AG04449 (cell line): ENCODE measurements around the gene BTN2A1.
"Not testable (repeated sequence)": the region's sequence is repeated elsewhere in the genome, so short reads cannot be mapped to it uniquely, and the experiment has no call there.

Source experiments
- CTCF ChIA-PET: fragments of 350-600 bp; formaldehyde crosslinking; extraction: SDS; loops from one replicate; lab custom pipeline; 2021; ENCODE audit warnings: antibody characterized with exemption; lab: Yijun Ruan, JAX
- POLR2A ChIA-PET: fragments of 400-600, 350-600 bp; formaldehyde crosslinking; extraction: SDS; loops from one replicate; lab custom pipeline; 2020; ENCODE audit warnings: antibody characterized with exemption, inconsistent platforms; lab: Yijun Ruan, JAX
- DNase-seq: peaks from one replicate; pipeline ENCODE4 v3.0.0-alpha.2; 2010; ENCODE audit warnings: low read depth, low spot score
- H3K4me3 ChIP-seq: 2 replicates; pipeline ENCODE4 v1.5.1; 2011; ENCODE audit warnings: low read depth, mild to moderate bottlenecking, control low read depth, low read length
- TF ChIP-seq, protein P1 (sequence below): IDR thresholded peaks from one replicate; pipeline ENCODE4 v1.5.1; 2011; ENCODE audit warnings: mild to moderate bottlenecking, moderate library complexity, low read length, control low read depth, inconsistent platforms; ENCODE audit not compliant: insufficient read depth; ENCODE audit errors: missing control alignments

Gene BTN2A1

DNA sequence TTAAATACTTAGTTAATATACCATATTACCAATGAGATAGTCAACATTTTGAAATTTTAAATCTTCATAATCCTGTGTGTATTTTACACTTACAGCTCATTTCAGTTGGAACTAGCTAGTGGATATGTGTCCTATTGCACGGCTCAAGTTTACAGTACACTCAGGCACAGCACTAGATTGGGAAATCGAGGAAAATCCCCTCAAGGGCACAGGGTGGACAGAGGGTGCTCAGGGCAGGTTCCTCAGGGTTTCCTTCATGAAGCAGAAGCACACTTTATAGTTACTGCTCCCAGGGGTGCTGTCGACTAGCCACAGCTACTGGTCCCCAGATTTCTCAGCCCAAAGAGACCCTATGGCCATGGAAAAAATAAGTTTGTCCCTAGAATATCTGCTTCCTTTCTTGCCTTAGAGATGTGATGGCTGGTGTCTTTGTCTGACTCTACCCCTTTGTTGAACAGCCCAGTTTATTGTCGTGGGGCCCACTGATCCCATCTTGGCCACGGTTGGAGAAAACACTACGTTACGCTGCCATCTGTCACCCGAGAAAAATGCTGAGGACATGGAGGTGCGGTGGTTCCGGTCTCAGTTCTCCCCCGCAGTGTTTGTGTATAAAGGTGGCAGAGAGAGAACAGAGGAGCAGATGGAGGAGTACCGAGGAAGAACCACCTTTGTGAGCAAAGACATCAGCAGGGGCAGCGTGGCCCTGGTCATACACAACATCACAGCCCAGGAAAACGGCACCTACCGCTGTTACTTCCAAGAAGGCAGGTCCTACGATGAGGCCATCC is 1.5 kb downstream of the BTN2A1 start:
- H3K4me3 ChIP-seq = peak overlapping the region; percentile 39
- DNase-seq = no peak
- ChIA-PET CTCF (interaction anchor here (0.9 kb wide), 1 partner anchor 117 kb away, joined by 3 read pairs; no protein-coding TSS in a partner anchor), POLR2A (no interaction called here)
- TF ChIP-seq, protein P1, sequence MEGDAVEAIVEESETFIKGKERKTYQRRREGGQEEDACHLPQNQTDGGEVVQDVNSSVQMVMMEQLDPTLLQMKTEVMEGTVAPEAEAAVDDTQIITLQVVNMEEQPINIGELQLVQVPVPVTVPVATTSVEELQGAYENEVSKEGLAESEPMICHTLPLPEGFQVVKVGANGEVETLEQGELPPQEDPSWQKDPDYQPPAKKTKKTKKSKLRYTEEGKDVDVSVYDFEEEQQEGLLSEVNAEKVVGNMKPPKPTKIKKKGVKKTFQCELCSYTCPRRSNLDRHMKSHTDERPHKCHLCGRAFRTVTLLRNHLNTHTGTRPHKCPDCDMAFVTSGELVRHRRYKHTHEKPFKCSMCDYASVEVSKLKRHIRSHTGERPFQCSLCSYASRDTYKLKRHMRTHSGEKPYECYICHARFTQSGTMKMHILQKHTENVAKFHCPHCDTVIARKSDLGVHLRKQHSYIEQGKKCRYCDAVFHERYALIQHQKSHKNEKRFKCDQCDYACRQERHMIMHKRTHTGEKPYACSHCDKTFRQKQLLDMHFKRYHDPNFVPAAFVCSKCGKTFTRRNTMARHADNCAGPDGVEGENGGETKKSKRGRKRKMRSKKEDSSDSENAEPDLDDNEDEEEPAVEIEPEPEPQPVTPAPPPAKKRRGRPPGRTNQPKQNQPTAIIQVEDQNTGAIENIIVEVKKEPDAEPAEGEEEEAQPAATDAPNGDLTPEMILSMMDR = no peak

DNA sequence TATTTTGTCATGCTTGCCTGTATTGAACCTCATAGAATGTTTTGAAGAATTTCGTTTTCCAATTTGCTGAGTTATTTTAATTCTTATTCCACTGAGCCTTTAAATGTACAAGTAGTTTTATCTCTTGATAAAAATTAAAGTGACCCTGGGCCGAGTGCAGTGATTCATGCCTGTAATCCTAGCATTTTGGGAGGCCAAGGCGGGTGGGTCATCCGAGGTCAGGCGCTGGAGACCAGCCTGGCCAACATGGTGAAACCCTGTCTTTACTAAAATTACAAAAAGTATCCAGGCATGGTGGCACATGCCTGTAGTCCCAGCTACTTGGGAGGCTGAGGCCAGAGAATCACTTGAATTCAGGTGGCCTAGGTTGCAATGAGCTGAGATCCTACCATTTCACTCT is 3.6 kb downstream of the BTN2A1 start:
- CTCF ChIA-PET = interaction anchor here (0.7 to 1.6 kb wide), 2 partner anchors 11 to 120 kb away, joined by 3 to 4 read pairs; no protein-coding TSS in a partner anchor
- POLR2A ChIA-PET, H3K4me3 ChIP-seq, DNase-seq: not testable (repeated sequence)

DNA sequence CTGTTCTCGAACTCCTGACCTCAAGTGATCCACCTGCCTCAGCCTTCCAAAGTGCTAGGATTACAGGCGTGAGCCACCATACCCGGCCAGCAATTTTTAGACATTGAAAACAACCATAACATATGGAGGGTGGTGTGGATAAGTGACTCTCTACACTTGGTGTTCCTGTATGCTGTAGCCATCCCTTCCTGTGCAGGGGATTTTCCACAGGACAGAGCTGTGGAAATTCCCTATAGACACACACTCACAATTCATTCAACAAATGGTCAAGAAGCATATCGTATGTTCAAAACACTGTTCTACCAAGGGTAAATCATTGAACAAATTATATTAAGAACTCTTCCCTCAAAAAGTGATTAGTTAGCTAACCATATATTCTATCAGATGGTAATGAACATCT is 6.3 kb downstream of the BTN2A1 start:
- no peak for DNase-seq
- TF ChIP-seq, protein P1 = no peak
- CTCF ChIA-PET = no interaction called here
- POLR2A ChIA-PET = no interaction called here
- no peak overlapping the region for H3K4me3 ChIP-seq

DNA sequence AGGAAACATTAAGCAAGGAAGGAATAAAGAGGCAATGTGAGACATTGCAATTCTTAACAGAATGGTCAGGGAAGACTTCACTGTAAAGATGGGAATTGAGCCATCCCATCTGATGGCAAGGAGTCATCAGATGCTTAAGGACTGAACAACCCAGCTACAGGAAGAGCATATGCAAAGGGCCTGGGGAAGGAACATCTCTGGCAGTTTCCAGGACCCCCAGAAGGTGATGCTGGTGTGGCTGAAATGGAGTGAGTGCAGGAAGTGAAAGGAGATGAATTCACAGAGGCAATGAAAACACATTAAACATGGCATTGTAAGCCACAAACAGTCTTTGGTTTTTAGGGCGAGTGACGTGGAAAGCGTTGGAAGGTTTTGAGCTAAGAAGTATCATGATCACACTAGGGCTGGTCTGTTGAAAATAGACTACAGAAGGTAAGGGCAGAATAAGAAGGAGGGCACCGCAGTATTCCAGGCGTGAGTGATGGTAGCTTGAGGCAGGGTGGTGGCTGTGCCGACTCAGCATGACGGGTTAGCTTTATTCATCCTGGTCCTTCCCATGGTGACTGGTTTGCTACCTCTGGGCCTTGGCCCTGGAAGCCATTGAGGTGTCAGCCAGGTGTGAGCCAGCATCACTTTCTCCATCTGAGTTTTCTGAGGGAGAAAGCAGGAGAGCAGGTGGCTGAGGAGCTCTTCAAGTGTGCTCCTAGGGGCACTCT is 6.8 kb downstream of the BTN2A1 start:
- H3K4me3 ChIP-seq = no peak overlapping the region
- DNase-seq = no peak
- ChIA-PET POLR2A (no interaction called here), CTCF (no interaction called here)
- TF ChIP-seq, protein P1 = no peak

DNA sequence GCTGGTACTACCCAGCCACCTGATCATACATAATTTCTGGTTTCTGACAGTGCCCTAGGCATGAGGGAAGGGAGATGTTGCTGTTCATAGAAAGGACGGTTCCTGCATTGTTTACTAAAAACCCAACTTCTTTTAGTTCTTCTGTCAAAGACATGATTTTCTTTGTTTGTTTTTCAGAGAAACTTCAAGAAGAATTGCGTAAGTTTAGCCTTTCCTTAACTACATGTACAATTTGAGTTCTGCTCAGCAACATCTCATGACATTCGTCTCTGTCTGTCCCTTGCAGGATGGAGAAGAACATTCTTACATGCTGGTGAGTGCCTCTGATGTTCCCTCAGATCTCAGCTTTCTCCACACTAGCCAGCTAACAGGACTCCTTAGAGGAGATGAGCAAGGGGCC is 8.0 kb downstream of the BTN2A1 start:
- TF ChIP-seq, protein P1 = no peak
- ChIA-PET POLR2A (no interaction called here), CTCF (interaction anchor here (1.3 kb wide), 1 partner anchor 9 kb away, joined by 3 read pairs; no protein-coding TSS in a partner anchor)
- DNase-seq = no peak
- no peak overlapping the region for H3K4me3 ChIP-seq

DNA sequence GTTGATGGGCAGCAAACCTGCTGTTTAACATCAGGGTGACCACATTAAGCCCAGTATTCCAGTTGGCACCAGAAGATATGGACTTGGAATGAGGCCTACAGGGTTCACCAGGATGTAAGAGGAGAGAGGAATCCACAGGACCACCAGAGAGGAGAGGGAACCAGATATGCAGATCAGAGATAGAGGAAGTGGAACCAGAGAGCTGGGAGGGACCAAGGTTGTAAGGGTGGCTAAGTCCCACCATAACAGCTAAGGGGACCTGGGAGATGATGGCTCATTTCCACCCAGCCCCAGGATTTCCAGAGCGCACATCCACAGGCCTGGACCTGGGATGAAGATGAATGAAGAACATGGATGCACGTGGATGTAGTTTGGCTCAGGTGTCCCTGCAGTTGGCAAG is 11.1 kb downstream of the BTN2A1 start:
- ChIA-PET CTCF (interaction anchor here (0.8 kb wide), 1 partner anchor 35 kb away, joined by 3 read pairs; no protein-coding TSS in a partner anchor), POLR2A (no interaction called here)
- H3K4me3 ChIP-seq = no peak overlapping the region
- DNase-seq = no peak
- TF ChIP-seq, protein P1 = no peak
